ENCODE measurements around the gene CDON.

DNA sequence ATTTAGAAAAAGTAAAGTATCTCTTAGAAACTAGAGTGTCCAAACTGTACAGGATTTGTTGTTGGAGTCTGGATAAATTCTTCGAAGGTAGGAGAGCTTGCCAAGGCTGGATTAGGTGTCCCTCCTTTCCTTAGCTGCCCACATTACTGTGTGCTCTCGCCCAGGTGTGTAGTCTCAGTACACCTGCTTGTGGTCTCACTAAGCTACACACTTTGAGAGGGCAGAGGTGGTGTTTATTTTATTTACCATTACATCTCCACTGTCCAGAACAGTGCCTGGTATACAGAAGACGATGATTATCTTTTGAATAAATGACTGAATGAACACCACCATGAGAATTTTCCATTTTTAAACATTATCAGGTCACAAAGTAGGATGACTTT, 80.3 kb downstream of the CDON start:
- TF ChIP-seq CTCF (IDR thresholded peaks at IDR 0.05 in 4 of 5, conservative IDR thresholded peaks at IDR 0.05 in 1 of 5) (no peak), POLR2A (IDR thresholded peaks at IDR 0.05) (no peak)

Measured in gastrocnemius medialis (tissue), 4 donors.